ENCODE measurements around the gene CHRD. TPM values are rescaled to one million over a fixed set of nuclear protein-coding genes. Genes with fewer than 3 reads are reported as not detected.

CHRD gene
- total RNA-seq, 1 experiment from 2014 or later = 2.7 TPM

- ChIA-PET POLR2A (no interaction called here), CTCF (interaction anchor here (0.7 kb wide), 1 partner anchor 436 kb away, joined by 3 read pairs; no protein-coding TSS in a partner anchor)
- no peak for TF ChIP-seq ZNF423 (CRISPR knock-in tag; IDR thresholded peaks at IDR 0.05)
- DNase-seq (ENCODE audit: low spot score) = no peak
- Mint-ChIP-seq H3K4me3 (no peak overlapping the region), H3K27me3 (ENCODE audit: low read depth) (no peaks in the 10 kb centered on the region), H3K9me3 (no peaks in the 10 kb centered on the region), H3K4me1 (peaks cover 40% of the 10 kb centered on the region), H3K27ac (no peak overlapping the region), H3K36me3 (peaks cover 15% of the 10 kb centered on the region; the same call in 1 of the 2 replicates)
- ATAC-seq = no peak
Observed at GRCh38 chr3:184341925-184342324, 37.9 kb upstream of the CHRD start.

- ChIA-PET CTCF (no interaction called here), POLR2A (no interaction called here)
- Mint-ChIP-seq H3K9me3 (no peaks in the 10 kb centered on the region), H3K27ac (no peak overlapping the region), H3K4me1 (peaks cover 26% of the 10 kb centered on the region), H3K36me3 (peaks cover 15% of the 10 kb centered on the region; the same call in 1 of the 2 replicates), H3K4me3 (no peak overlapping the region), H3K27me3 (ENCODE audit: low read depth) (no peaks in the 10 kb centered on the region)
- ATAC-seq = no peak
- no peak for DNase-seq (ENCODE audit: low spot score)
- no peak for TF ChIP-seq AFF4 (CRISPR knock-in tag; IDR thresholded peaks at IDR 0.05; ENCODE audit: borderline replicate concordance)
- no peak for TF ChIP-seq ATF3 (CRISPR knock-in tag; conservative IDR thresholded peaks at IDR 0.05)
- no peak for TF ChIP-seq ATF1 (CRISPR knock-in tag; IDR thresholded peaks at IDR 0.05)
- no peak for TF ChIP-seq AR (CRISPR knock-in tag; IDR thresholded peaks at IDR 0.05)
- no peak for TF ChIP-seq ZNF532 (CRISPR knock-in tag; IDR thresholded peaks at IDR 0.05; ENCODE audit: borderline replicate concordance)
- no peak for TF ChIP-seq PRRX2 (CRISPR knock-in tag; IDR thresholded peaks at IDR 0.05)
- TF ChIP-seq ATF2 (CRISPR knock-in tag; IDR thresholded peaks at IDR 0.05; ENCODE audit: borderline replicate concordance, low read depth) = no peak
- TF ChIP-seq RELA (CRISPR knock-in tag; IDR thresholded peaks at IDR 0.05; ENCODE audit: borderline replicate concordance) = no peak
- no peak for TF ChIP-seq NFATC4 (CRISPR knock-in tag; IDR thresholded peaks at IDR 0.05)
- TF ChIP-seq FOXK1 (CRISPR knock-in tag; IDR thresholded peaks at IDR 0.05) = no peak
- TF ChIP-seq CDX4 (CRISPR knock-in tag; IDR thresholded peaks at IDR 0.05; ENCODE audit: borderline replicate concordance) = no peak
- no peak for TF ChIP-seq IRF2 (CRISPR knock-in tag; IDR thresholded peaks at IDR 0.05; ENCODE audit: borderline replicate concordance, low read depth)
- TF ChIP-seq SMAD3 (CRISPR knock-in tag; IDR thresholded peaks at IDR 0.05; ENCODE audit: borderline replicate concordance) = no peak
- no peak for TF ChIP-seq ATF6 (CRISPR knock-in tag; IDR thresholded peaks at IDR 0.05)
- no peak for TF ChIP-seq CTCF (IDR thresholded peaks at IDR 0.05)
Observed at GRCh38 chr3:184343200-184343876, 36.5 kb upstream of the CHRD start.
